Nephron (organoid): Measurements from ENCODE around the gene TRMT11.

Source experiments
- H3K27ac Mint-ChIP-seq, 3 experiments: 2 replicates each; pipeline ENCODE4 v1.8.0; 2020; ENCODE audit warnings: mixed read lengths in 3 of 3, mild to moderate bottlenecking in 2 of 3, moderate library complexity in 1 of 3
- H3K27me3 Mint-ChIP-seq: 2 replicates; pipeline ENCODE4 v1.8.0; 2021; ENCODE audit warnings: low read depth, mild to moderate bottlenecking, moderate library complexity, mixed read lengths
- H3K36me3 Mint-ChIP-seq: 2 replicates; pipeline ENCODE4 v1.8.0; 2020; ENCODE audit warnings: low read depth, mixed read lengths
- H3K4me1 Mint-ChIP-seq: 2 replicates; pipeline ENCODE4 v1.8.0; 2020; ENCODE audit warnings: mixed read lengths
- H3K4me3 Mint-ChIP-seq, 3 experiments: 2 replicates each; pipeline ENCODE4 v1.8.0; 2020; ENCODE audit warnings: mild to moderate bottlenecking in 3 of 3, mixed read lengths in 3 of 3, moderate library complexity in 2 of 3
- H3K9me3 Mint-ChIP-seq: 2 replicates; pipeline ENCODE4 v1.8.0; 2020; ENCODE audit warnings: mixed read lengths
- CTCF ChIP-seq, 3 experiments: fragments of 200-600 bp; sonication (generic); IDR thresholded peaks; one replicate each; pipeline ENCODE4 v1.5.0; 2021; ENCODE audit warnings: antibody characterized with exemption in 3 of 3; ENCODE audit not compliant: unreplicated experiment in 3 of 3

Gene TRMT11

GRCh38 chr6:126063512-126064146 is 77.3 kb downstream of the TRMT11 start:
- no peak for TF ChIP-seq CTCF (IDR thresholded peaks at IDR 0.05; ENCODE audit: unreplicated experiment in 3 of 3)
- H3K27ac Mint-ChIP-seq, result peak overlapping the region; percentile 80 to 89 (median 87)
- peaks cover 22% of the 10 kb centered on the region for H3K4me1 Mint-ChIP-seq
- peak overlapping the region in 1 of 3 experiments; percentile 3 for H3K4me3 Mint-ChIP-seq
- H3K27me3 Mint-ChIP-seq, result no peaks in the 10 kb centered on the region
- H3K36me3 Mint-ChIP-seq, result peaks cover 37% of the 10 kb centered on the region
- H3K9me3 Mint-ChIP-seq, result peaks cover 6% of the 10 kb centered on the region

GRCh38 chr6:126064257-126064747 is 78.0 kb downstream of the TRMT11 start:
- Mint-ChIP-seq H3K36me3 (peaks cover 37% of the 10 kb centered on the region), H3K4me3 (no peak overlapping the region), H3K9me3 (peaks cover 6% of the 10 kb centered on the region), H3K4me1 (peaks cover 22% of the 10 kb centered on the region), H3K27me3 (no peaks in the 10 kb centered on the region), H3K27ac (peak overlapping the region; percentile 80 to 89 (median 87))
- no peak for TF ChIP-seq CTCF (IDR thresholded peaks at IDR 0.05; ENCODE audit: unreplicated experiment in 3 of 3)

GRCh38 chr6:126064748-126065401 is 78.5 kb downstream of the TRMT11 start:
- Mint-ChIP-seq H3K27me3 (no peaks in the 10 kb centered on the region), H3K27ac (peak overlapping the region; percentile 80 to 89 (median 87)), H3K4me3 (no peak overlapping the region), H3K9me3 (peaks cover 6% of the 10 kb centered on the region), H3K36me3 (peaks cover 34% of the 10 kb centered on the region), H3K4me1 (peaks cover 27% of the 10 kb centered on the region)
- no peak for TF ChIP-seq CTCF (IDR thresholded peaks at IDR 0.05; ENCODE audit: unreplicated experiment in 3 of 3)

GRCh38 chr6:126066053-126067048 is 80.0 kb downstream of the TRMT11 start:
- H3K36me3 Mint-ChIP-seq, result peaks cover 25% of the 10 kb centered on the region
- H3K27ac Mint-ChIP-seq, result peak overlapping the region in 1 of 3 experiments; percentile 89
- peaks cover 42% of the 10 kb centered on the region for H3K4me1 Mint-ChIP-seq
- no peaks in the 10 kb centered on the region for H3K27me3 Mint-ChIP-seq
- H3K9me3 Mint-ChIP-seq, result peaks cover 6% of the 10 kb centered on the region
- TF ChIP-seq CTCF (IDR thresholded peaks at IDR 0.05; ENCODE audit: unreplicated experiment in 3 of 3), result no peak
- H3K4me3 Mint-ChIP-seq, result no peak overlapping the region

GRCh38 chr6:126067073-126067472 is 80.7 kb downstream of the TRMT11 start:
- no peaks in the 10 kb centered on the region for H3K27me3 Mint-ChIP-seq
- peak overlapping the region in 2 of 3 experiments; percentile 6 to 46 for H3K27ac Mint-ChIP-seq
- peaks cover 6% of the 10 kb centered on the region for H3K9me3 Mint-ChIP-seq
- TF ChIP-seq CTCF (IDR thresholded peaks at IDR 0.05; ENCODE audit: unreplicated experiment in 3 of 3), result no peak
- H3K4me3 Mint-ChIP-seq, result no peak overlapping the region
- peaks cover 44% of the 10 kb centered on the region for H3K4me1 Mint-ChIP-seq
- H3K36me3 Mint-ChIP-seq, result peaks cover 25% of the 10 kb centered on the region
